CD14-positive monocyte (primary cell): ENCODE data around the gene PRRC2C. TPM values are rescaled to one million over a fixed set of nuclear protein-coding genes. Genes with fewer than 3 reads are reported as not detected.

Source experiments
- DNase-seq, 3 donors: peaks; one replicate each; pipeline ENCODE4 v3.0.0-alpha.2; 2011 to 2022
- H2AFZ ChIP-seq: 2 replicates; pipeline ENCODE4 v1.6.0; 2012; ENCODE audit warnings: mild to moderate bottlenecking, low read depth, low read length, inconsistent platforms; ENCODE audit not compliant: insufficient read depth, poor library complexity, severe bottlenecking
- H3K27ac ChIP-seq, 2 donors: 1 replicate in 1 of 2; 2 replicates in 1 of 2; pipeline ENCODE4 v1.5.1; 2012 to 2013; ENCODE audit warnings: low read length in 2 of 2, control low read depth in 1 of 2, inconsistent platforms in 1 of 2, low read depth in 1 of 2, mild to moderate bottlenecking in 1 of 2
- H3K27me3 ChIP-seq, 2 donors: one replicate each; pipeline versions ENCODE4 v1.6.0 to v1.6.1; 2011 to 2013; ENCODE audit warnings: low read length in 2 of 2; ENCODE audit not compliant: control insufficient read depth in 2 of 2, insufficient read depth in 2 of 2
- H3K36me3 ChIP-seq, 2 donors: replicated peaks in 1 of 2; 1 replicate in 1 of 2; 2 replicates in 1 of 2; pipeline versions ENCODE4 v1.5.1 to v1.6.1; 2012 to 2013; ENCODE audit warnings: low read length in 2 of 2, control low read depth in 1 of 2, inconsistent platforms in 1 of 2, mild to moderate bottlenecking in 1 of 2; ENCODE audit not compliant: insufficient read depth in 2 of 2, control insufficient read depth in 1 of 2
- H3K4me1 ChIP-seq, 2 donors: 1 replicate in 1 of 2; 2 replicates in 1 of 2; pipeline versions ENCODE4 v1.5.1 to v1.6.1; 2012 to 2013; ENCODE audit warnings: low read length in 2 of 2, control low read depth in 1 of 2, inconsistent platforms in 1 of 2, mild to moderate bottlenecking in 1 of 2, moderate library complexity in 1 of 2; ENCODE audit not compliant: insufficient read depth in 2 of 2, control insufficient read depth in 1 of 2
- H3K4me2 ChIP-seq: replicated peaks from 2 replicates; pipeline ENCODE3; 2012; ENCODE audit warnings: low read length, moderate library complexity, mild to moderate bottlenecking; ENCODE audit not compliant: poor library complexity, severe bottlenecking; ENCODE audit errors: extremely low read depth
- H3K4me3 ChIP-seq, 3 experiments: fragments of 200-600 bp in 1 of 3; sonication (generic) in 1 of 3; replicated peaks in 1 of 3; 1 replicate in 2 of 3; 2 replicates in 1 of 3; pipeline ENCODE4 v1.5.1; 2011 to 2013; ENCODE audit warnings: low read length in 3 of 3, mild to moderate bottlenecking in 3 of 3, control low read depth in 2 of 3, low read depth in 2 of 3, inconsistent platforms in 1 of 3, moderate library complexity in 1 of 3
- H3K79me2 ChIP-seq: 2 replicates; pipeline ENCODE4 v1.6.0; 2012; ENCODE audit warnings: mild to moderate bottlenecking, control low read depth, inconsistent platforms, low read length, moderate library complexity; ENCODE audit not compliant: insufficient read depth
- H3K9ac ChIP-seq: 2 replicates; pipeline ENCODE4 v1.6.0; 2017; ENCODE audit warnings: low read length, mild to moderate bottlenecking; ENCODE audit not compliant: insufficient read depth, poor library complexity, severe bottlenecking
- H3K9me3 ChIP-seq, 2 donors: replicated peaks in 1 of 2; 1 replicate in 1 of 2; 2 replicates in 1 of 2; pipeline versions ENCODE4 v1.5.1 to v1.6.1; 2012 to 2013; ENCODE audit warnings: low read length in 2 of 2, control low read depth in 1 of 2; ENCODE audit not compliant: control insufficient read depth in 1 of 2, insufficient read depth in 1 of 2
- H4K20me1 ChIP-seq: 2 replicates; pipeline ENCODE4 v1.6.0; 2012; ENCODE audit warnings: mild to moderate bottlenecking, low read length, control low read depth, moderate library complexity; ENCODE audit not compliant: insufficient read depth
- H3K27ac Mint-ChIP-seq, 7 donors: one replicate each; pipeline ENCODE4 v1.8.0; 2020; ENCODE audit warnings: mild to moderate bottlenecking in 7 of 7, mixed read lengths in 7 of 7, moderate library complexity in 6 of 7, inconsistent platforms in 2 of 7
- H3K27me3 Mint-ChIP-seq, 3 donors: one replicate each; pipeline ENCODE4 v1.8.0; 2021 to 2022; ENCODE audit warnings: low read depth in 3 of 3, mild to moderate bottlenecking in 3 of 3, mixed read lengths in 3 of 3, moderate library complexity in 3 of 3, inconsistent platforms in 1 of 3
- H3K36me3 Mint-ChIP-seq, 2 donors: one replicate each; pipeline ENCODE4 v1.8.0; 2020; ENCODE audit warnings: mixed read lengths in 2 of 2, inconsistent platforms in 1 of 2, mild to moderate bottlenecking in 1 of 2
- H3K4me1 Mint-ChIP-seq: one replicate; pipeline ENCODE4 v1.8.0; 2020; ENCODE audit warnings: mild to moderate bottlenecking, mixed read lengths
- H3K4me3 Mint-ChIP-seq, 2 donors: one replicate each; pipeline ENCODE4 v1.8.0; 2020; ENCODE audit warnings: mild to moderate bottlenecking in 2 of 2, mixed read lengths in 2 of 2, moderate library complexity in 1 of 2
- H3K9me3 Mint-ChIP-seq, 7 donors: one replicate each; pipeline ENCODE4 v1.8.0; 2020 to 2022; ENCODE audit warnings: mixed read lengths in 7 of 7, mild to moderate bottlenecking in 6 of 7, moderate library complexity in 6 of 7, inconsistent platforms in 2 of 7
- WGBS: methylation state at CpG from one replicate; pipeline ENCODE4 v1.1.5; 2013; ENCODE audit warnings: missing lambda C conversion rate; ENCODE audit not compliant: insufficient coverage; 5-methylcytosine and 5-hydroxymethylcytosine counted together
- intact Hi-C, 2 donors: fragments of 100-400 bp; cut with micrococcal nuclease; formaldehyde crosslinking; loops; one replicate each; pipeline versions ENCODE4 v1.15.0 to v1.15.1; 2023
- polyA plus RNA-seq, 3 donors: library from polyadenylated mRNA; depleted of rRNA in 1 of 3; unstranded in 2 of 3; stranded (reverse) in 1 of 3; fragments of 300-500 nt in 2 of 3; fragments of >200 nt in 1 of 3; fragmentation: Illumina TruSeq in 2 of 3; gene quantifications; 1 replicate in 2 of 3; 2 replicates in 1 of 3; pipeline ENCODE4 v1.2.3, GENCODE V29; 2012 to 2021
- TF ChIP-seq, protein P1 (sequence below): fragments of 200-600 bp; IDR thresholded peaks from one replicate; pipeline ENCODE4 v1.8.0; 2022; ENCODE audit warnings: antibody characterized with exemption, mild to moderate bottlenecking

The PRRC2C gene
- polyA plus RNA-seq, 3 donors = 13.8 to 69.1 (median 15.6) TPM

DNA sequence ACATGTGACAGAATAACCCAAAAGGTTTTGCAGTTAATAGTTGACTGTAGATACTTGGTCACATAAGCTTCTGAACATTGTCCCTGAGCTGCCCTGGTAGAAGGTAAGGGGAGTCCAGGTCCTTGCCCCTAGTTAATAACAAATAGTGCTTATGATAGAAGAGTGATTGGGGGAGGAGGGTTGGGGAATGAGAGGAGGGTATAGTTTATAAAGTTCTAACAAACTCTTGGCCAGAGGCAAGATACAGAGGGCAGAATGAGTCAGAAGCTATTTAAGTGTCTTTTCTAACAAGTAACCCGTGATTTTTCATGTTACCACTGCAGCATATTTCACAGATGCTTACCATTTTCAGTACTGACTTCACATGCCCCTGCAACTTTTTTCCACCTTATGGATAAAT lies 110.0 kb downstream of the PRRC2C start:
- H3K27me3 ChIP-seq = no peaks in the 10 kb centered on the region
- Mint-ChIP-seq H3K36me3 (peaks cover 32 to 43% of the 10 kb centered on the region in 2 donors), H3K4me3 (no peak overlapping the region), H3K27me3 (no peaks in the 10 kb centered on the region), H3K27ac (no peak overlapping the region), H3K9me3 (peaks cover 0 to 3% (median 2%) of the 10 kb centered on the region in 7 donors), H3K4me1 (peaks cover 25% of the 10 kb centered on the region)
- intact Hi-C loops = no loop called here
- H2AFZ ChIP-seq = no peak overlapping the region
- TF ChIP-seq, protein P1, sequence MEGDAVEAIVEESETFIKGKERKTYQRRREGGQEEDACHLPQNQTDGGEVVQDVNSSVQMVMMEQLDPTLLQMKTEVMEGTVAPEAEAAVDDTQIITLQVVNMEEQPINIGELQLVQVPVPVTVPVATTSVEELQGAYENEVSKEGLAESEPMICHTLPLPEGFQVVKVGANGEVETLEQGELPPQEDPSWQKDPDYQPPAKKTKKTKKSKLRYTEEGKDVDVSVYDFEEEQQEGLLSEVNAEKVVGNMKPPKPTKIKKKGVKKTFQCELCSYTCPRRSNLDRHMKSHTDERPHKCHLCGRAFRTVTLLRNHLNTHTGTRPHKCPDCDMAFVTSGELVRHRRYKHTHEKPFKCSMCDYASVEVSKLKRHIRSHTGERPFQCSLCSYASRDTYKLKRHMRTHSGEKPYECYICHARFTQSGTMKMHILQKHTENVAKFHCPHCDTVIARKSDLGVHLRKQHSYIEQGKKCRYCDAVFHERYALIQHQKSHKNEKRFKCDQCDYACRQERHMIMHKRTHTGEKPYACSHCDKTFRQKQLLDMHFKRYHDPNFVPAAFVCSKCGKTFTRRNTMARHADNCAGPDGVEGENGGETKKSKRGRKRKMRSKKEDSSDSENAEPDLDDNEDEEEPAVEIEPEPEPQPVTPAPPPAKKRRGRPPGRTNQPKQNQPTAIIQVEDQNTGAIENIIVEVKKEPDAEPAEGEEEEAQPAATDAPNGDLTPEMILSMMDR = no peak
- no peaks in the 10 kb centered on the region for H3K79me2 ChIP-seq
- no peak overlapping the region for H3K4me3 ChIP-seq
- no CpG with 5 or more reads among the region's 1 CpG for WGBS
- H3K9ac ChIP-seq = no peak overlapping the region
- H3K9me3 ChIP-seq = no peaks in the 10 kb centered on the region
- no peaks in the 10 kb centered on the region for H4K20me1 ChIP-seq
- peaks cover 13 to 19% of the 10 kb centered on the region in 2 donors for H3K4me1 ChIP-seq
- peaks cover 31 to 43% of the 10 kb centered on the region in 2 donors for H3K36me3 ChIP-seq
- no peak overlapping the region for H3K27ac ChIP-seq
- DNase-seq = no peak
- no peak overlapping the region for H3K4me2 ChIP-seq

DNA sequence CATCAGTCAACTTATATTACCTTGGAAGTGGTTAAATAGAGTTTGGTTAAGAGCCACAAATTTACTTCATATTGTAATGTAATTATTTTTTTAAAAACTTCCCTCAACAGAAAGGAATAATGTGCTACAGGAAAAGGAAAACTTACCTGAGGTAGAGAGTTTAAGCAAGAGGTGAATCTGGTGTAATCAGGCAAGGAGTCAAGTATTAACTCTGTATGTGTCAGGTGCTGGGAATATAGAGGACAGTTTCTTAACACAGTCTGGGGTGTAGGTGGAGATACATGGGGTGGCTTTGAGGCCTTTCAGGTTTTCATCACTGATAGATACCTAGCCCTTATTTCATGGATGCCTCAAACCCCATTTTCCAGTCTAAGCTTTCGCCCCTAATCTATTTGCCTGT lies 110.8 kb downstream of the PRRC2C start:
- Histone ChIP-seq H3K27ac (peak overlapping the region in 1 of 2 donors; percentile 15), H2AFZ (no peak overlapping the region), H3K4me1 (peaks cover 13 to 19% of the 10 kb centered on the region in 2 donors), H4K20me1 (no peaks in the 10 kb centered on the region), H3K4me3 (no peak overlapping the region), H3K4me2 (no peak overlapping the region), H3K9ac (no peak overlapping the region), H3K27me3 (no peaks in the 10 kb centered on the region), H3K79me2 (no peaks in the 10 kb centered on the region), H3K9me3 (no peaks in the 10 kb centered on the region), H3K36me3 (peaks cover 23 to 35% of the 10 kb centered on the region in 2 donors)
- peaks cover 29% of the 10 kb centered on the region for H3K4me1 Mint-ChIP-seq
- H3K9me3 Mint-ChIP-seq = peaks cover 0 to 3% (median 2%) of the 10 kb centered on the region in 7 donors
- H3K4me3 Mint-ChIP-seq = no peak overlapping the region
- no peak for DNase-seq
- intact Hi-C loops = no loop called here
- peak overlapping the region in 3 of 7 donors; percentile 6 to 16 (median 13) for H3K27ac Mint-ChIP-seq
- WGBS = no CpG with 5 or more reads among the region's 1 CpG
- peaks cover 25 to 35% of the 10 kb centered on the region in 2 donors for H3K36me3 Mint-ChIP-seq
- TF ChIP-seq, protein P1 = no peak
- H3K27me3 Mint-ChIP-seq = no peaks in the 10 kb centered on the region
